Fibroblast of skin of left quadriceps (primary cell): Measurements from ENCODE around the gene COL17A1.
A peak's percentile ranks its signal among the peaks of the same experiment; 100 is the strongest.

Experiments used
- DNase-seq, 2 experiments: peaks; one replicate each; pipeline ENCODE4 v3.0.0-alpha.2; 2013; ENCODE audit warnings: low read depth in 2 of 2

Gene COL17A1

GRCh38 chr10:104098358-104098925 lies 12.8 kb upstream of the COL17A1 start:
- DNase-seq = no peak

GRCh38 chr10:104096692-104097091 lies 11.0 kb upstream of the COL17A1 start:
- DNase-seq = no peak

DNA sequence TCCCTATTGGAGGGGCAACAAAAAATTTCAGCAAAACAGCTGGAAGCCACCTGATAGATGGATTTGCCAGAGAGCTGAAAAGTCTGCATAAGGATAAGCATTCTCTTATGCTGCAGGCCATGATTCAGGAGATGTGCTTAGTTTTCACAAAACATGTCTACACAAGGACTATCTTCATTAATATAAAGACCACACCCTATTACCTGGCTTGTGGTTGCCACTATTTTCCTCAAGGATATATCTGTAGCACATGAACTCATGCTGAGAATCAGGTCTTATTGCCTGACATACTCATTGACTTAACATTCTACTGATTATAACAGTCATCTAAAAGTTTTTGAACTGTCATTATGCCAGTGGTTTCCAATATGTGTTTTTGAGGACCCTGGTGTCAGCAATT lies 7.1 kb upstream of the COL17A1 start:
- DNase-seq = no peak

DNA sequence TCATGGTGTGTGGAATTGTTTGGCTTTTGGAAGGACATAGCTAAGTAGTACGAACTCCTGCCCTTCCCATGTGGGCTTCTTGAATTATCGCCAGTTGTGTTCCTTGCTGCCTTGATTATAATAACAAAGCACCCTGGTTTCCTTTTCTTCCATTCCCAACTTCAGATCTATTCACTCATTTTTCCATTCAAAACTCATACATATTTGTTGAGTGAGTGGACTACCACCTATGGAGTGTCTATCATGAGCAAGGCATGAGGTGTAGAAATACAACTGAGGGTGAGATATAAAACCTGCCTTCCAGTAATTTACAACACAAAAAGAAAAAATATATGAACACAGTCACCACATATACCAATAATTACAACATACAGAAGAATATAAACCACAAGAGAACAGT lies 4.9 kb upstream of the COL17A1 start:
- no peak for DNase-seq

GRCh38 chr10:104089621-104090020 lies 3.9 kb upstream of the COL17A1 start:
- no peak for DNase-seq

- no peak for DNase-seq
Measured at GRCh38 chr10:104088239-104088638, 2.6 kb upstream of the COL17A1 start.

- no peak for DNase-seq
Measured at GRCh38 chr10:104084482-104085142, 1.1 kb downstream of the COL17A1 start.

GRCh38 chr10:104081998-104082397 lies 3.7 kb downstream of the COL17A1 start:
- no peak for DNase-seq

- DNase-seq = no peak
Measured at GRCh38 chr10:104080762-104081161, 4.9 kb downstream of the COL17A1 start.

DNA sequence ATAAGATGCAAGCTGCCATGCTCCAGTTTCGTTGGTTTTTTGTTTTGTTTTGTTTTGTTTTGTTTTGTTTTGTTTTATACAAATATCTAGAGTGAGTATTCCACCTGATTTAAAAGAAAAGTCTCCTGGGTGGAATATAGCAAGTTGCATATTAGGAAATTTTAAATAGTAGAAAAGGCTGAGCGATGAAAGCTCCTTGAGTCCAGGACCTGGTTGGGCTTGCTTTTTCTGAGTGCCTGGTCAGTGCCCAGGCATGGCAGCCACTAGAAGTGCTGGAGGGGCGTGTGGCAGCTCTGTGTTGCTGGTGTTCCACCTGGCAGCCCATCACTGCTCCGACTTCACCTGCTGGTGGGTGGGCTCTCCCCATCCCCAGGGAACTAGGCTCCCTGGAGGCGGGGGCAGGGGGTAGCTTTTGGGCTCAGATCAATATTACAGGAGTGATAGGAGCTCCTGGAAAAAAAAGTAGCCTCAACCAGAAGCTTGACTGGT lies 8.0 kb downstream of the COL17A1 start:
- DNase-seq = no peak

DNA sequence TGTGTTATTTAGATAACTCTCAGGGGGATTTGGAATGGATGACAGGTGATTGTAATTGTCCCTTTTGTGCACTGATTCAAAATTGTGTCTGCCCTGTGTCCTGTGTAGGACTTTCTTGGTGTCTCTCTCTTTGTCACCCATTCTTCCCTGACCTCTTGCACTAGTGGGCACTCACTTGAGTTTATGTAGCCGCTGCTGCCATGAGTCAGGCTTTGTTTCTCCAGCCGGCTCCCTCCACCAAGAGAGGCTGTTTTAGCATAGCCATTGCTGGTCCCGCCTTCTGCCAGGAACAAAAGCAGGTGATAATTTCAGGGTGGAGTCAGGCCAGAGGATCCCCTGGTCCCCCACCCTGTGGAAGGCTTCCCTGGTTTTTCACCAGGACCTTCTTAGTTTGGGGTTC lies 8.4 kb downstream of the COL17A1 start:
- no peak for DNase-seq

- DNase-seq = no peak
Measured at GRCh38 chr10:104076743-104077160, 8.9 kb downstream of the COL17A1 start.

DNA sequence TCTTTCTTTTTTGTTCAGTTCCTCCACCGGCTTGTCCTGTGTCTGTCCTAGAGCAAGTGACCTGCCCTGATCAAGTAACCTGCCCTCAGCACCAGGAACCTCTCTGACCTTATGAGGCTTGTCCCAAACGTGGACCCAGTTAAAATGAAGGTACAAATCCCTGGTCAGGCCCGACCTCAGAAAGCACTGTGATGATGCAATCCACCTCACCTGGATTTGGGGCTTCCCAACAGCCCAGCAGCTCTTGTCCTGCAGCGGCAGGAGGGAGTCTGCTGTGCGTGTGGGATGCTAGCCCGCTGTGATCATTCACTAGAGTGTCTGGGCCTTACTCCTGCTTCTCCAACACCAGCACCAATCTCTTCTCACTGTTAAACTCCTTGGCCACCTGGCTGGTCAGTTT lies 11.2 kb downstream of the COL17A1 start:
- DNase-seq = no peak

- no peak for DNase-seq
Measured at GRCh38 chr10:104072786-104073185, 12.9 kb downstream of the COL17A1 start.

DNA sequence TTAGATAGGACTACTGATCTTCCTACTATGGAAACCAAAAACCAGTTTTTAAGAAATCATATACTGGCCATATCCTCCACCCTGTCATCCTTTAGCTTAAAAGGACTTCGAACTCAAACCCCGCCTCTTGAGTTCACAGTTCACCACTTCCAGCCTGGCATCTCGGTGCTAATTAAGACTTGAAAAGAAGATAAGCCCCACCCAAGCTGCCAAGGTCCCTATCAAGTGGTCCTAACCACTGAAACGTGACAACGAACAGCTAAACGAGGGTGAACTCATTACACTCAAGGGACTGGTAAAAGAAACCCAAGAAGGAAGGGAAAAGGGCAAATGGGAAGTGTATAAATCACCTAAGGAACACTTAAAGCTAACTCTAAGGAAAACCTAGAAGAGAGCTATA lies 16.1 kb downstream of the COL17A1 start:
- no peak for DNase-seq

DNA sequence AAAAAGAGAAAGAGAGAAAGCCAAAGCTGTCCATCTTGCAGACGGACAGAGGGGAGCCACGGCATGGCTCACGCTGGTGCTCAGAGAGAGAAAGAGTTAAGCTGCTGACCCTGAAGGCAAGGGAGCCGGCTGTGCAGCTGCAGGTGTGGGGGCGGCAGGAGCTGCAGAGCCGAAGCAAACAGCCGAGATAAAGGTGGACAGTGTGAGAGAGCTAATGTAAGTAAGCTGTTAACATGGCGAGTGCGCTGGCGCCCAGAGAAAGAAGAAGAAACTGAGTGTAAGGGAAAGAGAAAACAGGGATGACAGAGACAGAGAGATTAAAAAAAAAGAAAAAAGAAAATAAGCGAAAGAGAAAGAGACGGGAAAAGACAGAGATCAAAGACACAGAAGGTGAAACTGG lies 18.2 kb downstream of the COL17A1 start:
- no peak for DNase-seq

DNA sequence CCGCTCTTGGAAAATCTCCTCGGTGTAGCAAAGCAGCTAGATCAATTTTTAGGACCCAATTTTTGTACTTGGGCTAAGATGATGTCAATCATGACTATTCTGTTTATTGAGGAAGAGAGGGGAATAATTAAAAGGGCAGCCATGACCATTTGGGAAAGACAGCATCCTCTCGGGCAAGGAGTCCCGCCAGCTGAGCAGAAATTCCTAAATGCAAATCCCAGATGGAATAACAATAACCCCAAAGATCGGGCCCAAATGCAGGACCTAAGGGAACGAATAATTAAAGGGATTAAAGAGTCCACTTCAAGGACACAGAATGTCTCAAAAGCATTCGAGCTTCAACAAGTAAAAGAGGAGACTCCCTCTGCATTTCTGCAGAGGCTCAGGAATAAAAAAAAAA lies 18.7 kb downstream of the COL17A1 start:
- DNase-seq = no peak

DNA sequence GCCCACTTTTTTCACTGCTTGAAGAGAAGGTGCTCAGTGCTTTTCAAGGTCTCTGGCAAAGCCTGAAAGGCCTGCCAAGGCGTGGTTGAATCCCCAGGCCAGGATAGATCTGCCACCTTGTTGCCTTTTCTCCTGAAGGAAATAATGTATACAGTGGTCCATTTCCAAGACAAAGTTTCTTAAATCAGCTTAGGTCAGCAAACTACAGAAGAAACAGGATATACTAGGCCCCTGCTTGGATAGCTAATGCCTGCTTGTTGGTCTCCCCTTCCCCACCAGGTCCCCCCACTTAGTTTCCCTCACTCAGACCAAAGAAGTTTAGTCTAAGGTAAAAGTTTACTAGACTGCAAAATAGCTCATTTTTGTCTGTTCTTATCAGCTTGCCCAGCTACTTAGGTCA lies 19.9 kb downstream of the COL17A1 start:
- no peak for DNase-seq

DNA sequence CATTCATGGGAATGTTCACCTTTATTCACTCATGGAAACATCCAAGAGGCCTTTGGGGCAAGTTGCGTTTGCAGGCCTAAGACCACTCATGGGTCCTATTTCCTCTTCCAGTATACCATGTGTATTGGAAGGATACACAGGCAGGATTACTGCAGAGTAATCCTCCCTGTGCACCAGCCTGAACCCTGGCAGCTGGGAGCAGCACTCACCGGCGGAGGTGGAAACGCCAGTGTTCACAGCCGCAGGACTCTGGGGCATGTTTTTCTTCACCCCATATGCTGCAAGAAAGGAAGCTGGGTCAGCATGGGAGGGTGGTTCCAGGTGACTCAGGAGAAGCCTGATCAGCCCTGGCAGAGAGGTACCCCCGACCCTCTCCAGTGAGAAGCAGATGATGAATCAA lies 24.5 kb downstream of the COL17A1 start:
- DNase-seq = no peak

DNA sequence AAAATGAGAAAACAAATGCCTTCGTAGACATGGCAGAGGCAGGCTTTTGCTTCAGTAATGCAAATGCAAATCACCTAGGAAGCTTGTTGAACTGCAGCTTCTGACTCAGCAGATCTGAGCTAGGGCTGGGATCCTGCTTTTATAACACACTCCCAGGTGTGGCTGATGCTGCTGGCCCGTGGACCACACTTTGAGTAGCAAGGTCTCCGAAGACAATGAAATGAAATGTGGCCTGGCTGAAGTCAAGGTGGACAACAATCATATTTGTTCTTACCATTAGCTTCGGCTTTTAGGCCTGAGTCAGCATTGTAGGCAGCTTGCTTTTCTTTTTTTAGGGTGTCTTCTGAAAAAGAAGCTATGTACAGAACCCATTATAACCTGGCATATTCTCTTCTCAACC lies 26.3 kb downstream of the COL17A1 start:
- no peak for DNase-seq

DNA sequence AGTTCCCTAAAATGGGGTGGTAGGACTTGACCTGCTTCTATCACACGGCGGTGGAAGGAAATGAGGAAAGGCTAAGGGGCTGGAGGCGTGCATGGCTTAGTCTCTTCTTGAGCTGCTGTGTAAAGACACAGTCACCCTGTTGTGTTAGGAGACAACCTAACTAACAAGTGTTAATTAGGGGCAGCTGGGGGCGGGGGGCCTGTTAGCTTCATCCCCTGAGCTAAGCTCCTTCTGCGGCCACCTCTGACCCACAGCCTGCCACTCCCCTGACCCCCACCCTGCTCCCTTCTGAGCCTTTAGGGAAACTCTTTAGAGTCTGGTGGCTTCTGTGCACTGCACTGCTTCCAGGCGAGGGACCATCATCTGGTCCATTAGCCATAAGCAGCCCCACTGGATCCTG lies 28.0 kb downstream of the COL17A1 start:
- no peak for DNase-seq

- DNase-seq = no peak
Measured at GRCh38 chr10:104056619-104057273, 28.9 kb downstream of the COL17A1 start.

DNA sequence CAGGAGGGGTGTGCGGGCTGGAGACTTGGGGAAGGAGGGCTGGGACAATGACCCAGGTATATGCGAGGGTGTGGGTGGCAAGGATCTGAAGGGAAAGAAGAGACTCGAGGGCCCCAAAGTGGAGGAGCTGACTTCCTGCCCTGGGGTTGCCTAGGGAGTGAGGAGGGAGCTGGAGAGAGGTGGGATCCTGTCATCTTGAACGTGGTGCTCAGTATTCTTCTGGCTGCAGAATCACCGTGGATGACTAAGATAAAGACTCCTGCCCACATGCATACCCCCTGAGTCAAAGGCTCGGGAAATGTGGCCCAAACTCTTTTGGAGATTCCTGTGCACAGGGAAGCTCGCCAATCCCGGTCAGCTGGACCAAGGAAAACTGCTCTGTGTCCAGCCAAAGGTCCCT lies 31.2 kb downstream of the COL17A1 start:
- peak; percentile 29 to 32 for DNase-seq
